ENCODE results near the gene SCMH1.

DNA sequence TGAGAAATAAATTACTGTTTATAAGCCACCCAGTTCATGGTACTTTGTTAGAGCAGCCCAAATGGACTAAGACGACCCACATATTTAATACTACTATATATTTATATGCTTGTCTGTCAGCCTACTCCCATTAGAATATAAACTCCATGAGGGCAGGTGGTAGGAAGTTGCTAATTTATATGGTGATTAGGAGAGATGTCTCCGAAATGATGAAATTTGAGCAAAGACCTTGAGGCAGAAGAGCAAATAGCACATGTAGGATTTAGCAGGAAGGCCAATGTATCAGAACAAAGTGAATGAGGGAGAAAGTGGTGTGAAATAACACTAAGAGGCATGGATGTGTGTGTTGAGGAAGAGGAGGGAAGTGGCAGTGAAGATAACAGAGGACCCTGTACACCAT lies 210.0 kb downstream of the SCMH1 start:
- TF ChIP-seq FOXM1 (IDR thresholded peaks at IDR 0.05; ENCODE audit: borderline replicate concordance, low read depth) (no peak), NFIC (IDR thresholded peaks at IDR 0.05) (no peak), TCF12 (IDR thresholded peaks at IDR 0.05; ENCODE audit: low read depth) (no peak), RAD21 (IDR thresholded peaks at IDR 0.05; ENCODE audit: low read depth) (no peak), MAX (IDR thresholded peaks at IDR 0.05) (no peak)
- TF ChIP-seq, protein P1, sequence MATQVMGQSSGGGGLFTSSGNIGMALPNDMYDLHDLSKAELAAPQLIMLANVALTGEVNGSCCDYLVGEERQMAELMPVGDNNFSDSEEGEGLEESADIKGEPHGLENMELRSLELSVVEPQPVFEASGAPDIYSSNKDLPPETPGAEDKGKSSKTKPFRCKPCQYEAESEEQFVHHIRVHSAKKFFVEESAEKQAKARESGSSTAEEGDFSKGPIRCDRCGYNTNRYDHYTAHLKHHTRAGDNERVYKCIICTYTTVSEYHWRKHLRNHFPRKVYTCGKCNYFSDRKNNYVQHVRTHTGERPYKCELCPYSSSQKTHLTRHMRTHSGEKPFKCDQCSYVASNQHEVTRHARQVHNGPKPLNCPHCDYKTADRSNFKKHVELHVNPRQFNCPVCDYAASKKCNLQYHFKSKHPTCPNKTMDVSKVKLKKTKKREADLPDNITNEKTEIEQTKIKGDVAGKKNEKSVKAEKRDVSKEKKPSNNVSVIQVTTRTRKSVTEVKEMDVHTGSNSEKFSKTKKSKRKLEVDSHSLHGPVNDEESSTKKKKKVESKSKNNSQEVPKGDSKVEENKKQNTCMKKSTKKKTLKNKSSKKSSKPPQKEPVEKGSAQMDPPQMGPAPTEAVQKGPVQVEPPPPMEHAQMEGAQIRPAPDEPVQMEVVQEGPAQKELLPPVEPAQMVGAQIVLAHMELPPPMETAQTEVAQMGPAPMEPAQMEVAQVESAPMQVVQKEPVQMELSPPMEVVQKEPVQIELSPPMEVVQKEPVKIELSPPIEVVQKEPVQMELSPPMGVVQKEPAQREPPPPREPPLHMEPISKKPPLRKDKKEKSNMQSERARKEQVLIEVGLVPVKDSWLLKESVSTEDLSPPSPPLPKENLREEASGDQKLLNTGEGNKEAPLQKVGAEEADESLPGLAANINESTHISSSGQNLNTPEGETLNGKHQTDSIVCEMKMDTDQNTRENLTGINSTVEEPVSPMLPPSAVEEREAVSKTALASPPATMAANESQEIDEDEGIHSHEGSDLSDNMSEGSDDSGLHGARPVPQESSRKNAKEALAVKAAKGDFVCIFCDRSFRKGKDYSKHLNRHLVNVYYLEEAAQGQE (IDR thresholded peaks at IDR 0.05; ENCODE audit: low read depth): no peak
